Loucy (cell line): ENCODE results near the gene VPREB1.
A peak's percentile ranks its signal among the peaks of the same experiment; 100 is the strongest.

Source experiments
- H2AFZ ChIP-seq: fragments of 200-600 bp; sonication (generic); 2 replicates; pipeline ENCODE4 v1.6.0; 2016; ENCODE audit warnings: antibody characterized with exemption, mild to moderate bottlenecking, low read length, moderate library complexity
- H3F3A ChIP-seq: fragments of 200-600 bp; 2 replicates; pipeline ENCODE4 v1.6.0; 2016; ENCODE audit warnings: antibody characterized with exemption, low read depth, mild to moderate bottlenecking
- H3K27me3 ChIP-seq: fragments of 200-600 bp; sonication (generic); 2 replicates; pipeline ENCODE4 v1.6.1; 2014; ENCODE audit warnings: low read length, mild to moderate bottlenecking; ENCODE audit not compliant: insufficient read depth, poor library complexity, severe bottlenecking
- H3K36me3 ChIP-seq: fragments of 200-600 bp; sonication (generic); 2 replicates; pipeline ENCODE4 v1.6.1; 2016; ENCODE audit warnings: low read length; ENCODE audit not compliant: insufficient read depth
- H3K4me1 ChIP-seq: fragments of 200-600 bp; sonication (generic); 2 replicates; pipeline ENCODE4 v1.5.1; 2014; ENCODE audit warnings: low read length, mild to moderate bottlenecking; ENCODE audit not compliant: insufficient read depth, poor library complexity, severe bottlenecking
- H3K4me2 ChIP-seq: fragments of 200-600 bp; sonication (generic); 2 replicates; pipeline ENCODE4 v1.6.0; 2014; ENCODE audit warnings: antibody characterized with exemption, low read length, low read depth, mild to moderate bottlenecking; ENCODE audit not compliant: poor library complexity, severe bottlenecking
- H3K4me3 ChIP-seq: fragments of 200-600 bp; sonication (generic); 2 replicates; pipeline ENCODE4 v1.5.1; 2014; ENCODE audit warnings: low read length, mild to moderate bottlenecking, mixed read lengths; ENCODE audit not compliant: poor library complexity, severe bottlenecking
- H3K79me2 ChIP-seq: fragments of 200-600 bp; sonication (generic); 2 replicates; pipeline ENCODE4 v1.6.1; 2014; ENCODE audit warnings: low read length; ENCODE audit not compliant: insufficient read depth
- H3K9ac ChIP-seq: fragments of 200-600 bp; sonication (generic); 2 replicates; pipeline ENCODE4 v1.6.0; 2014; ENCODE audit warnings: mild to moderate bottlenecking, low read depth, low read length, moderate library complexity; ENCODE audit not compliant: poor library complexity, severe bottlenecking
- H3K9me2 ChIP-seq: fragments of 200-600 bp; sonication (generic); replicated peaks from 2 replicates; pipeline ENCODE4 v1.6.1; 2016; ENCODE audit warnings: low read depth, low read length, mixed read lengths
- H3K9me3 ChIP-seq: fragments of 200-600 bp; sonication (generic); 2 replicates; pipeline ENCODE4 v1.6.1; 2014; ENCODE audit warnings: mild to moderate bottlenecking, antibody characterized with exemption, low read length, low read depth; ENCODE audit not compliant: insufficient read depth
- H4K20me1 ChIP-seq: fragments of 200-600 bp; sonication (generic); 2 replicates; pipeline ENCODE4 v1.6.0; 2014; ENCODE audit warnings: antibody characterized with exemption, low read length, mild to moderate bottlenecking; ENCODE audit not compliant: insufficient read depth, poor library complexity, severe bottlenecking
- CTCF ChIP-seq: fragments of 200-600 bp; sonication (generic); conservative IDR thresholded peaks from 2 replicates; pipeline ENCODE4 v1.5.1; 2014; ENCODE audit warnings: mild to moderate bottlenecking, antibody characterized with exemption, low read length
- EZH2phosphoT487 ChIP-seq: fragments of 200-600 bp; IDR thresholded peaks from 2 replicates; pipeline ENCODE4 v1.6.1; 2018; ENCODE audit warnings: antibody characterized with exemption, mild to moderate bottlenecking, moderate library complexity, borderline replicate concordance

VPREB1 gene

GRCh38 chr22:22230438-22230837, 14.1 kb upstream of the VPREB1 start:
- Histone ChIP-seq H3K4me1 (peaks cover 9% of the 10 kb centered on the region), H4K20me1 (no peaks in the 10 kb centered on the region), H3K9me2 (no peaks in the 10 kb centered on the region), H3K79me2 (no peaks in the 10 kb centered on the region), H3K4me3 (no peak overlapping the region), H3K9ac (no peak overlapping the region), H3K9me3 (no peaks in the 10 kb centered on the region), H3K4me2 (no peak overlapping the region), H3K27me3 (no peaks in the 10 kb centered on the region), H3F3A (no peaks in the 10 kb centered on the region), H2AFZ (no peak overlapping the region), H3K36me3 (no peaks in the 10 kb centered on the region)
- no peak for TF ChIP-seq CTCF
- TF ChIP-seq EZH2phosphoT487, result no peak

GRCh38 chr22:22233081-22233480, 11.5 kb upstream of the VPREB1 start:
- H3K4me3 ChIP-seq, result no peak overlapping the region
- no peaks in the 10 kb centered on the region for H3K27me3 ChIP-seq
- no peaks in the 10 kb centered on the region for H3F3A ChIP-seq
- H3K79me2 ChIP-seq, result no peaks in the 10 kb centered on the region
- H3K9me2 ChIP-seq, result no peaks in the 10 kb centered on the region
- no peaks in the 10 kb centered on the region for H4K20me1 ChIP-seq
- no peak overlapping the region for H3K4me2 ChIP-seq
- TF ChIP-seq EZH2phosphoT487, result no peak
- no peak for TF ChIP-seq CTCF
- H3K9me3 ChIP-seq, result no peaks in the 10 kb centered on the region
- H3K4me1 ChIP-seq, result peaks cover 9% of the 10 kb centered on the region
- no peak overlapping the region for H3K9ac ChIP-seq
- no peak overlapping the region for H2AFZ ChIP-seq
- H3K36me3 ChIP-seq, result no peaks in the 10 kb centered on the region

GRCh38 chr22:22235558-22235957, 9.0 kb upstream of the VPREB1 start:
- H3F3A ChIP-seq, result no peaks in the 10 kb centered on the region
- H3K9ac ChIP-seq, result no peak overlapping the region
- H3K27me3 ChIP-seq, result no peaks in the 10 kb centered on the region
- no peak overlapping the region for H3K4me2 ChIP-seq
- no peaks in the 10 kb centered on the region for H3K79me2 ChIP-seq
- no peak for TF ChIP-seq EZH2phosphoT487
- peak; percentile 78 for TF ChIP-seq CTCF
- no peaks in the 10 kb centered on the region for H3K9me3 ChIP-seq
- no peak overlapping the region for H2AFZ ChIP-seq
- H3K9me2 ChIP-seq, result no peaks in the 10 kb centered on the region
- no peaks in the 10 kb centered on the region for H3K36me3 ChIP-seq
- H4K20me1 ChIP-seq, result no peaks in the 10 kb centered on the region
- H3K4me1 ChIP-seq, result peaks cover 9% of the 10 kb centered on the region
- no peak overlapping the region for H3K4me3 ChIP-seq
